ENCODE measurements around the gene HMCN2.

The HMCN2 gene

GRCh38 chr9:130345897-130346385 is 80.4 kb downstream of the HMCN2 start:
- no peak for DNase-seq (ENCODE audit: low read depth)

- DNase-seq (ENCODE audit: low read depth) = no peak
Measured at GRCh38 chr9:130346431-130346830, 80.9 kb downstream of the HMCN2 start.

GRCh38 chr9:130347036-130347435 is 81.5 kb downstream of the HMCN2 start:
- no peak for DNase-seq (ENCODE audit: low read depth)

- DNase-seq (ENCODE audit: low read depth) = no peak
Measured at GRCh38 chr9:130347931-130348330, 82.4 kb downstream of the HMCN2 start.

GRCh38 chr9:130348341-130348740 is 82.8 kb downstream of the HMCN2 start:
- no peak for DNase-seq (ENCODE audit: low read depth)

GRCh38 chr9:130348881-130349280 is 83.3 kb downstream of the HMCN2 start:
- no peak for DNase-seq (ENCODE audit: low read depth)

GRCh38 chr9:130349398-130349797 is 83.8 kb downstream of the HMCN2 start:
- DNase-seq (ENCODE audit: low read depth) = no peak

- no peak for DNase-seq (ENCODE audit: low read depth)
Measured at GRCh38 chr9:130351343-130351742, 85.8 kb downstream of the HMCN2 start.

GRCh38 chr9:130352081-130352480 is 86.5 kb downstream of the HMCN2 start:
- no peak for DNase-seq (ENCODE audit: low read depth)

GRCh38 chr9:130352586-130353285 is 87.2 kb downstream of the HMCN2 start:
- DNase-seq (ENCODE audit: low read depth) = no peak

- no peak for DNase-seq (ENCODE audit: low read depth)
Measured at GRCh38 chr9:130354378-130354777, 88.8 kb downstream of the HMCN2 start.

- no peak for DNase-seq (ENCODE audit: low read depth)
Measured at GRCh38 chr9:130354806-130355205, 89.2 kb downstream of the HMCN2 start.

GRCh38 chr9:130356033-130356432 is 90.5 kb downstream of the HMCN2 start:
- no peak for DNase-seq (ENCODE audit: low read depth)

- no peak for DNase-seq (ENCODE audit: low read depth)
Measured at GRCh38 chr9:130356877-130357584, 91.5 kb downstream of the HMCN2 start.

- no peak for DNase-seq (ENCODE audit: low read depth)
Measured at GRCh38 chr9:130358928-130359327, 93.4 kb downstream of the HMCN2 start.

GRCh38 chr9:130359819-130360218 is 94.3 kb downstream of the HMCN2 start:
- no peak for DNase-seq (ENCODE audit: low read depth)

- no peak for DNase-seq (ENCODE audit: low read depth)
Measured at GRCh38 chr9:130360672-130361071, 95.1 kb downstream of the HMCN2 start.

GRCh38 chr9:130361873-130362362 is 96.4 kb downstream of the HMCN2 start:
- no peak for DNase-seq (ENCODE audit: low read depth)

- DNase-seq (ENCODE audit: low read depth) = no peak
Measured at GRCh38 chr9:130362691-130363090, 97.1 kb downstream of the HMCN2 start.

GRCh38 chr9:130363755-130364404 is 98.3 kb downstream of the HMCN2 start:
- no peak for DNase-seq (ENCODE audit: low read depth)

- no peak for DNase-seq (ENCODE audit: low read depth)
Measured at GRCh38 chr9:130364619-130365322, 99.2 kb downstream of the HMCN2 start.

GRCh38 chr9:130365323-130365721 is 99.8 kb downstream of the HMCN2 start:
- no peak for DNase-seq (ENCODE audit: low read depth)
